Activated CD8-positive, alpha-beta T cell treated with anti-CD3 and anti-CD28 coated beads for 36 hours (primary cell): ENCODE data around the gene NELFA. TPM values are rescaled to one million over a fixed set of nuclear protein-coding genes. Genes with fewer than 3 reads are reported as not detected.

Experiments
- ATAC-seq: fragments of 200-7000 bp; cut with Tn5 transposase; one replicate; pipeline ENCODE4 v1.10.0; 2021; ENCODE audit warnings: mild to moderate bottlenecking, moderate library complexity
- CTCF ChIA-PET: fragments of 350-600 bp; sonication (Branson Sonifier 250); formaldehyde crosslinking; loops from one replicate; lab custom pipeline; 2021; ENCODE audit warnings: antibody characterized with exemption; lab: Charles Lee
- POLR2A ChIA-PET: fragments of 350-600 bp; sonication (Branson Sonifier 250); formaldehyde crosslinking; loops from one replicate; lab custom pipeline; 2021; ENCODE audit warnings: antibody characterized with exemption; lab: Charles Lee
- DNase-seq: peaks from one replicate; pipeline ENCODE4 v3.0.0-alpha.2; 2020
- H3K27ac Mint-ChIP-seq: one replicate; pipeline ENCODE4 v1.8.0; 2021; ENCODE audit warnings: mild to moderate bottlenecking, mixed read lengths
- H3K27me3 Mint-ChIP-seq: one replicate; pipeline ENCODE4 v1.8.0; 2021; ENCODE audit warnings: mixed read lengths
- H3K36me3 Mint-ChIP-seq: one replicate; pipeline ENCODE4 v1.8.0; 2021; ENCODE audit warnings: low read depth, mixed read lengths
- H3K4me1 Mint-ChIP-seq: one replicate; pipeline ENCODE4 v1.8.0; 2021; ENCODE audit warnings: low read depth, mixed read lengths
- H3K4me3 Mint-ChIP-seq: one replicate; pipeline ENCODE4 v1.8.0; 2021; ENCODE audit warnings: mild to moderate bottlenecking, moderate library complexity, mixed read lengths
- H3K9me3 Mint-ChIP-seq: one replicate; pipeline ENCODE4 v1.8.0; 2021; ENCODE audit warnings: mixed read lengths
- CTCF ChIP-seq: fragments of 200-600 bp; IDR thresholded peaks from one replicate; pipeline ENCODE4 v1.8.0; 2022; ENCODE audit warnings: antibody characterized with exemption, mild to moderate bottlenecking
- intact Hi-C: fragments of 100-400 bp; cut with micrococcal nuclease; formaldehyde crosslinking; loops from one replicate; pipeline ENCODE4 v1.10.0; 2022
- total RNA-seq, 2 experiments: library from RNA; stranded (reverse); gene quantifications; one replicate each; pipeline ENCODE4 v1.2.3, GENCODE V29; 2021

NELFA gene
- total RNA-seq, 2 experiments from 2014 or later = 43.9 to 46.3 TPM

- intact Hi-C loops = no loop called here
- peaks cover 3% of the 10 kb centered on the region for H3K9me3 Mint-ChIP-seq
- DNase-seq (no peak), ATAC-seq (no peak)
- H3K27me3 Mint-ChIP-seq = no peaks in the 10 kb centered on the region
- TF ChIP-seq CTCF = no peak
- peaks cover 10% of the 10 kb centered on the region for H3K4me1 Mint-ChIP-seq
- no peak overlapping the region for H3K27ac Mint-ChIP-seq
- CTCF ChIA-PET = no interaction called here
- no peak overlapping the region for H3K4me3 Mint-ChIP-seq
- POLR2A ChIA-PET = no interaction called here
- peaks cover 81% of the 10 kb centered on the region for H3K36me3 Mint-ChIP-seq
Measured at GRCh38 chr4:1962980-1963379, 45.8 kb downstream of the NELFA start.

GRCh38 chr4:1961563-1961962 is 47.2 kb downstream of the NELFA start:
- Mint-ChIP-seq H3K27me3 (no peaks in the 10 kb centered on the region), H3K4me3 (no peak overlapping the region), H3K4me1 (peaks cover 10% of the 10 kb centered on the region), H3K36me3 (peaks cover 86% of the 10 kb centered on the region), H3K27ac (no peak overlapping the region), H3K9me3 (peaks cover 3% of the 10 kb centered on the region)
- intact Hi-C loops = no loop called here
- ATAC-seq (no peak), DNase-seq (no peak)
- TF ChIP-seq CTCF = no peak
- CTCF ChIA-PET = no interaction called here
- POLR2A ChIA-PET = no interaction called here

GRCh38 chr4:1961038-1961437 is 47.7 kb downstream of the NELFA start:
- H3K9me3 Mint-ChIP-seq = peaks cover 3% of the 10 kb centered on the region
- H3K4me3 Mint-ChIP-seq = no peak overlapping the region
- ChIA-PET POLR2A (no interaction called here), CTCF (no interaction called here)
- no peaks in the 10 kb centered on the region for H3K27me3 Mint-ChIP-seq
- H3K36me3 Mint-ChIP-seq = peaks cover 87% of the 10 kb centered on the region
- no peak for TF ChIP-seq CTCF
- DNase-seq = no peak
- intact Hi-C loops = no loop called here
- ATAC-seq = no peak
- H3K27ac Mint-ChIP-seq = no peak overlapping the region
- H3K4me1 Mint-ChIP-seq = peaks cover 8% of the 10 kb centered on the region

- no peaks in the 10 kb centered on the region for H3K27me3 Mint-ChIP-seq
- H3K9me3 Mint-ChIP-seq = peaks cover 3% of the 10 kb centered on the region
- ChIA-PET CTCF (no interaction called here), POLR2A (no interaction called here)
- no peak overlapping the region for H3K27ac Mint-ChIP-seq
- peaks cover 87% of the 10 kb centered on the region for H3K36me3 Mint-ChIP-seq
- no peak for TF ChIP-seq CTCF
- H3K4me1 Mint-ChIP-seq = peaks cover 3% of the 10 kb centered on the region
- no peak for DNase-seq
- intact Hi-C loops = no loop called here
- ATAC-seq = no peak
- no peak overlapping the region for H3K4me3 Mint-ChIP-seq
Measured at GRCh38 chr4:1960170-1960825, 48.5 kb downstream of the NELFA start.

GRCh38 chr4:1959104-1959384 is 49.7 kb downstream of the NELFA start:
- H3K36me3 Mint-ChIP-seq = peaks cover 86% of the 10 kb centered on the region
- ATAC-seq = no peak
- no peak for DNase-seq
- no peaks in the 10 kb centered on the region for H3K9me3 Mint-ChIP-seq
- no peak for TF ChIP-seq CTCF
- intact Hi-C loops = no loop called here
- no peak overlapping the region for H3K27ac Mint-ChIP-seq
- no peak overlapping the region for H3K4me3 Mint-ChIP-seq
- H3K4me1 Mint-ChIP-seq = no peaks in the 10 kb centered on the region
- no peaks in the 10 kb centered on the region for H3K27me3 Mint-ChIP-seq
- POLR2A ChIA-PET = interaction anchor here (1.4 kb wide), 1 partner anchor 214 kb away, joined by 3 read pairs; no protein-coding TSS in a partner anchor
- CTCF ChIA-PET = interaction anchor here (1.1 kb wide), 1 partner anchor 45 kb away, joined by 4 read pairs; no protein-coding TSS in a partner anchor
